SK-N-MC (cell line): Measurements from ENCODE around the gene ABCC1.

ENCODE experiments used
- EZH2 ChIP-seq: fragments of 200-600 bp; sonication (generic); IDR thresholded peaks from one replicate; pipeline ENCODE4 v1.6.1; 2017; ENCODE audit warnings: antibody characterized with exemption
- FOXP2 ChIP-seq: optimal IDR thresholded peaks from 2 replicates; pipeline ENCODE3; 2011; ENCODE audit warnings: mild to moderate bottlenecking, moderate library complexity; ENCODE audit not compliant: insufficient read depth; ENCODE audit errors: extremely low read length, control extremely low read depth
- POLR2AphosphoS5 ChIP-seq: IDR thresholded peaks from 2 replicates; pipeline ENCODE4 v1.6.1; 2012; ENCODE audit warnings: mild to moderate bottlenecking, low read depth, low read length, borderline replicate concordance

DNA sequence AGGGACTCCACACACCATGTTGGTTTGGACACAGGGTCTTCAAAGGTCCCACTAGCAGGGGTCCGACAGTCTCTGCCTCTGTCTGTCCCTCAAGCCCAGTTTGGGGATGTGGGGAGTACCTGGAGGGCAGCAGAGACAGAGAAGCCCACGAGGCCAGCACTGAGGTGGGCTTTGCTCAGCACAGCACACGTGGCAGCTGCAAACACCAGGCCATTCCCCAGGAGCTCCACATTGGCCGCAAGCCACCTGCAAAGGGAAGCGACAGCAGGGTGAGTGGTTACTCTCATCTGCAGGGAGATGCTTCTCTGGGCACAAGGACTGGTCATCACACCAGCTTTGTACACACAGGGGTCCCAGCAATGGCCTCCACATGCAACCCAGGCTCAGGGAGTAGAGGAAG, 211.9 kb downstream of the ABCC1 start:
- TF ChIP-seq POLR2AphosphoS5 (no peak), FOXP2 (no peak), EZH2 (no peak)
